T-helper 9 cell (primary cell): Measurements from ENCODE around the gene TTC6.

Experiments used
- DNase-seq: peaks from one replicate; pipeline ENCODE4 v3.0.0-alpha.2; 2020

The TTC6 gene

DNA sequence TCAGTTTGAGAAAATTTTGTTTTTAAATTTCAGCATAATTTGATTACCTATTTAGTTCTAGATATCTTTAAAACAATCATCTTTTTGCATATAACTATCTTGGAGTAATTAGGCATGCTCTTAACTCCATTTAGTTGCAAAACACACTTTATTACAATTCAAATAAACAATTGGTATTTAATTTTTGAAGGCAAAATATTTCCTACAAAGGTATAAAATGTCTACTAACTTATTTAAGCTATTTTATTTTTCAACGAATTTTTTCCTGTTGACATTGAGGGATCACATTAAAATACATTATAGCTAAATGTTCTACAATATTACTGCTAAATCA, 8.7 kb upstream of the TTC6 start:
- no peak for DNase-seq

DNA sequence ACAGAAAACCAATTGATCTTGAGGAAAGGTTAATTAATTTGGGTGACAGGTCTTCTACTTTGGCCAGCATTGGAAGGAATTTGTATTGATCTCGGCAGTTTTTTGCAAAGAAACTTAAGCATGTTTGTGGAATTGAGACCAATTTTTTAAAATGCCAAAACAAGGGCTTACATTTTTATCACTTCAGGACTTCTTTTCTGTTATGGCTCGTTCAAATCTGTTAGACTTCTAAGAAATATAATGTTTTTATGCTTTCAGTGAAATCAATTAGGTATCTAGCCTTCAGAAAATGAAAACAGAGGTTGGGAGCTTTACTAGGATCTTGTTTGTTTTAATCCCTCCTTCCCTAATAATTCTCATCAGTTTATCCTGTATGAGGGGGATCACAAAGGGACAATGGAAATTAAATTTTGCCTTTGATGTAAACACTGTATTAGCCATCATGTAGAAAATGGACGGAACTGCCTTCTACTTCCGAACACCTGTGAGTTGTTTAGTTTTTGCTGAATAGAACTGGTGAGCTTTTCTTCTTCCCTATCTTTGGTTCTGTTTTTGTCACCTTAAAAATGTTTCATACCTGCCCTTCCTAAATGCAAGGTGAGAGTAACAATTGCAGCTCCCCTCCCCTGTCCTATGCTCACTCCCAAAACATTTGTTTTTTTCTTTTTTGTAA, 8.2 kb upstream of the TTC6 start:
- no peak for DNase-seq

DNA sequence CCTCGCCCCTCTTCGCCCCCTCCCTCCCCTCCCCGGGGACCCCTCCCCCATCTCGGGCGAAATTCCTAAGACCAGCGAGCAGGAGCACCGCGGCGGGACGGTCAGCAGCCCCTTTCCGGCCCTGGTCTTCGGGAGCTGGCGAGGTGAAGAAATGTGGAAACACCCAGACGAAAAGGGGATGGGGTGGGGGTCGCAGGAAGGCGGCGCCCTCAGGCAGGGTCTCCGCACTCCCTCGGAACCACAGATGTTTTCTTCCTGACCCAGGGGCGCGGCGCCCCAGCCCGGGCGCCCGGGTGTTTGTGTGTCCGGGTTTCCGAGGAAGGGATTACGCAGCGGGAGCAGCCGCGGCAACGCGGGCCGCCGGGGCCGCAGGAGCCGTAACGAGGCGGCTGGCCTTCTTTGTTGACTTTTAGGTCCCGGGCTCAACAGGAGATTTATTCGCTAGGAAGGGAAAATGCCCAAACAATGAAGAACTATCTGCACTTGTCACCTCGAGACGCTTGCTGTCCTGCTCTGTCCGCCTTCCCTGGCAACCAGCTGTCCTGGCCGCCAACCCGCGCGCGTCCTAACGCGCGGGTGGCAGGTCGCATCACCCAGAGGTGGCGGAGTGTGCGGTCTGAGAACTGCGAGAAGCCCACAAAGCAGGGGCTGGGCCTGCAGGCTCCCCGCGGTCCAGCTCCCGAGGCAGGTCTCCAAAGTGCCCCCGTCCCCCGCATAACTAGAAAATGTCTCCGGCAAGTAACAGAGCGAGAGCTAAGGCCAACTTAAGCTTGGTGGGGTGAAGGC, 7.4 kb upstream of the TTC6 start:
- no peak for DNase-seq

DNA sequence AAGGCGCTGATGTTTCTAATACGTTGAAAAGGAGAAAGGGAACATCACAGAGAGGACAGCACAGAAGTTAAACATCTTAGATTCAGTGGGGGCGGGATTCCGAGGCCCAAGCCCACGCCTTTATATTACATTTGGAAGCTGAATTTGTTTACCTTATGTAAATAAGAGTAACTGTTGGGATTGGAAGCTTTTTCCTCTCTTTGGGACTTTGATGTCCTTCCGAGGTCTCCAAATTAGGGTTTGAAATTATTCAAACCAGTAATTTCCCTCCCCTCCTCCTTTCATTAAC, 6.8 kb upstream of the TTC6 start:
- no peak for DNase-seq

DNA sequence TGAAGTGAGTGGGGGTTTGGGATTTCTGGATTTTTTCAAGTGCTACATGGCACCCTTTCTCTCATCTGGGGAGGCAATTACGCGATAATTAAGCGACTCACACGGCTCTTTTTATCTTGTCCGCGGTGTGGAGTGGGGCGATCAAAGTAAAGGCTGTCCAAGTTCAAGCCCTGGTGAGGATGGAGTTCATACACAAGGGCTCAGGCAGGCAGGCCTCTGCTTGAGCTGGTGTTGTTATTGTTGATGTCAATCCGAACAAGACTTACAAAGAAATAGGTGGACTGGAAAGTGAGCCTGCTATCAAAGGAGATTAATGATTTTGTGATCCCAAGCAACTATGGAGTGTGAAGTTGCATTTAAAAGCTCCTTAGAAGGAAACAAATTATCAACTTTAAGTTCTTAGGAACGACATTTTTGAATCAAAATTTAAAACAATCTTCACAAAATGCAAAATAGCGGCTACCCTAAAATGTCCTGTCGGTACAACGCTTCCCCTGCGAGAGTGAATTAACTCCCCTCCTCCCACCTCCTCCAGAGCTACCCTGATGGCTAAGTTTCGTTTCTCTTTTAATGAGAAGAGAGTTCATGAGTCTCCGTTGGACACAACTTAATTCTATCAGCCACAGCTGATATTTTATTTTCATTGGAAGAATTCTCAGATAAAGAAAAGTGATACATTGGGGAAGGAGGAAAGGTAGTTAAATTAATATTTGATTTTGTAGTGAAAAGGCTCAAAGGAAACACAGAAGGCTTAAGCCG, 6.3 kb upstream of the TTC6 start:
- no peak for DNase-seq

DNA sequence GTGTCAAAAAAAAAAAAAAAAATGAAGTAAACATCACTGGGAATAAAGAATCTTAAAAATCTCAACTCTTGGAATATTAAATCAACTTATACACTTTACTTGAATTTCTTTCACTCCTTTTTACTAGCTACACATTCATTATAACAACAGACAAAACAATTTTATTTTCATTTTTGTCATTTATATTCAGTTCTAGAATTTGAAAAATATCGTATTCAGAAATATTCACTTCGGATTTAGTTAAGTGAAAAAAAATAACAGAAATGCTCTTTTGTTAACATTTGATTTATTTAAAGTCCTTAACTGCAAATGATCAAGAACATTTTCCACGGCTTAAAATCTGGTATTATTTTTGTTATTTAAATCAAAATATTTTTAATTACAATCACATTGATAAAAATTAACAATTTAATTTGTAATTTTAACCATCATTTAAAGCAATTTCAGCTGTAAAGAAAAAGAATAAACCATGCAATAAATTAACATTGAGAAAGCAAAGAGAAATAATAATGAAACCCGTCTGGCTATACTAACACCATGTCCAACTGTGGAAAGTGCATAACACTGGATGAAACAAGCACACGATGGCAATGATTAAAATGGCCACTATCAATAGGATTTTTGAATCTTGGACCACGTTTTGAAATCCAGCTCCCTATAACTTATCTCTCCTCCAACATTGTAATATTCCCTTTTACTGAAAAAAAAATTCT, 5.6 kb upstream of the TTC6 start:
- DNase-seq = no peak

DNA sequence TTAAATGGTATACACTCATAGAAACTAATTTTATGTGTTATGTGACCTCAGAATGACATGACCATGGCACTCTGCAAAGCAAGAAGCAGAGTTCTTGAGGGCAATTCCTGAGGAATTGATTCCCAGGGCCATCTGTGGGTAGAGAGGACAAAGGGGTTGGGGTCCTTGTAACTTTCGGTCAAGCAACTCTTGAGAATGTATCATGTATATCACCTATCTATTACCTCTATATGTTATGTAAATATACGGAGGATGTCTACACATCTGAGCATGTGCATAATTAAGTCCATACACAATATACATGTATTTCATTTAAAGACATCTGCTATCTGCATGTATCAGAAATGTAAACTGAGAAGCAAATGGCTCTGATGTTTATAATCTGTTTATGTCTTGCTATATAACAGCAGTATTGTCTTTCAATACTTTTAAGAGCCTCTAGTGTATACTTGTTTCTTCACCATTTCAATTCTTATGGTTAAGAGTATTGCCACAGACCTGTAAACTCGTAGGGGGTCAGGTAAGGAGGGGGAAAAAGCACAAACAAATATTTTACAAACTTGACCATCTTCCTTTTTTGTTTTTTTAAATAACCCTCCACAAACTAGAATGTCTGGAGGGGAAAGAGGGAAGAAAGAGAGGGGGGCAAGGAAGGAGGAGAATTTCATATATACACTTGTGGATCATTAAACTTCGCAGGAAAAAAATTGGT, 4.8 kb upstream of the TTC6 start:
- DNase-seq = no peak

DNA sequence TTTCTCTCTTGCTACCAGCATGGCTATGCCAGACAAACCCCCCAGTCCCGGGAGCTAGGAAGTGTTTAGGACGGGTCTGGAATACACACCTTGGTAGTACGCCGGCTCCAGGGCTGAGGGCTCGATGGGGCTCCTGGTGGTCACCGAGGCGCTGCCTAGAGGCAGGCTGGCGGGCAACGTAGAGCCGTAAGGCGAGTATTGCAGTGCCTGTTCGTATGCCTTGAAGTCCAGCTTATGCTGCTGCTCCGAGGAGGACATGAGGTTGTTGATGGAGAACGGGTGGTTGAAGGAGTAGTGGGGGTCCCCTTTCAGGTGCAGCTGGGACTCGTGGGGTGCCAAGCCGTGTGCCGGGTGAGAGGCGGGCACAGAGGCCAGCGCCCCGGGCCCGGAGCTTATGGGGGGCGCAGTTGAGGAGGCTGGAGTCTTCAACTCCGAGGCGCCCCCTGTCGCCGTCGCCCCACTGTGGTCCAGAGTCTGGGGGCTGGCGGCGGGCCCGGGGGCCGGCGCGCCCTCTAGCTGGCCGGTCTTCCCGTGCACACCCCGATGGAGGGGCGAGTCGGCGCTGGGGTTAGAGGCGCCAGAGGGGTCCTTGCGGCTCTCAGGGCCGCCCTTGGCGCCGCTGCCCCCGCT, 4.0 kb upstream of the TTC6 start:
- DNase-seq = no peak

DNA sequence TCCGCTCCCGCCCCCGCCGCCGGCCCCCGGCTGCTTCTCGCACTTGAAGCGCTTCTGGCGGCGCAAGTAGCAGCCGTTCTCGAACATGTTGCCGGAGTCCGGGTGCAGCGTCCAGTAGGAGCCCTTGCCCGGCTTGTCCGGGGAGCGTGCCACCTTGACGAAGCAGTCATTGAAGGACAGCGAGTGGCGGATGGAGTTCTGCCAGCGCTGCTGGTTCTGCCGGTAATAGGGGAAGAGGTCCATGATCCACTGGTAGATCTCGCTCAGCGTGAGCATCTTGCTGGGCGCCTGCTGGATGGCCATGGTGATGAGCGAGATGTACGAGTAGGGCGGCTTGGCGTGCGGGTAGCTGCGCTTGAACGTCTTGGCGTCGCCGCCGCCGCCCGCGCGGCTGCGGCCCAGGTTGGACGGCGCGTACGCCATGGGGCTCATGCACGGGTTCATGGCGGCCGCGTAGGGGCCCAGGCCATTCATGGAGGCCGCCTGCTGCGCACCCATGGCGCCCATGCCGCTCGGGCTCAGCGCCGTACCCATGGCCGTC, 3.4 kb upstream of the TTC6 start:
- no peak for DNase-seq

DNA sequence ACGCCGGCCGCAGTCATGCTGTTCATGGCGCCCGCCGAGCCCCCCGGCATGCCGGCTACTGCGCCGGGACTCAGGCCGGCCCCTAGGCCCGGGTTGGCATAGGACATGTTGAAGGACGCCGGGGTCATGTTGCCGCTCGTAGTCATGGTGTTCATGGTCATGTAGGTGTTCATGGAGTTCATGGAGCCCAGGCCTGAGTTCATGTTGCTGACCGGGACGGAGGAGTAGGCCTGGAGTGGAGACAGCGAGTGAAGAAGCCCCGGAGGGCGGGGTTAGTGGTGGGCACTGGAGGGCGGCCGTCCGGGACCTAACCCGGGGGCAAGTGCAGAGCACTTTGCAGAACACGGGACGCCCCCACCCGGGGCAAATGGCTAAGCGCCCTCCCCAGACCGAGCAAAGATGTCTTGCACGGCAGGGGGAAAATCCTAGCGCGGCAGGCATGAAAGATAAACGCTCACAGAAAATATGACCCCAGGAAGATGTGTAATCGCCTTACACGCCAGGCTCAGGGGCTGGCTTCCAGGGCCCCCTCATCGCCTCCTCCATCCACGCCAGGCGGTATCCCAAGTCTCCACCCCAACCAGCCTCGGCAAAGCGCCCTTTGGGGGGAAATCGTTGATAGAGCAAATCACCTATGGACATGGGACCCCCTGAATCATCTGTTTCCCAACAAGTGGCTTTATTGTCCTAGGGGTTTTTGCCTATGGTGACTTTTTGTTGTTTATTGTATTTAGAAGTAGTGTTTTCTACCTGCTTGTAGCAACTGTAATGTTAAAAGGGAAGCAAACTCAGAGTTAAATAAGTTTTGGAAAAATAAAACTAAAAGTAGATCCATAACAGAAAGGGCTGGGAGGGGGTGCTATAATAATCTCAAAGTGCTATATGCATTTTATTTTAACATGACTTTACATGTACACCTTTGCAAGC, 2.7 kb upstream of the TTC6 start:
- DNase-seq = no peak

DNA sequence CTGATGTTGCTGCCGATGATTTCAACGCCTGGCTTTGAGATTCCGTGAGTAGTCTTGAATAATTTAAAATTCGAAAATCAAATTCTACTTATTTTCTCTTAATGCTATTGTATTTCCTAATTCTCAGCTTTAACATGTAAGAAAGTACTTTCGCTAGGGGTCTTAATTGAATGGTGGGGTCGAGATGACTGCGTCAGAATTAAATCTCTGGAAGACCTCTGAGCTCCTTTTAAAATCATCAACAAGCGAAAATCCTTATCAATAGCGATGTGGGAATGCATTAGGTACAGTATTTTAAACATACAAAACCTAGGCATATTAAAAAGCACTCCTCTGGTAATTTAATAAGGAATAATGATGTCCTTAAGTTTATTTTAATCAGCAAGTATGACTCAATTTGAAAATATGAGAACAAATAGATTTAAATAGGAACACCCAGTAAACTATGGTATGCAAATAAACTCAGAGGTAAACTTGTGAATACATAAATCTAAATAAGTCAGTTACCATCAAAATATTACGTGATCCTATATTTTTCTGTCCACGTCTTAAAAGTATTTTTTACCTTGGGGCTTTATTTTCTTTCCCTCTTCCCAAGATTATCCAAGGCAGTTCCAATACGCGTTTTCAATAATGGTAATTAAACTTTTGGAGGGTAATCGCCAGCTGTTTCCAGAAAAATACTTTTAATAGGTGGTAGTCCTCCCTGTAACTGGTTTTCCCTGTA, 1.8 kb upstream of the TTC6 start:
- DNase-seq = no peak

DNA sequence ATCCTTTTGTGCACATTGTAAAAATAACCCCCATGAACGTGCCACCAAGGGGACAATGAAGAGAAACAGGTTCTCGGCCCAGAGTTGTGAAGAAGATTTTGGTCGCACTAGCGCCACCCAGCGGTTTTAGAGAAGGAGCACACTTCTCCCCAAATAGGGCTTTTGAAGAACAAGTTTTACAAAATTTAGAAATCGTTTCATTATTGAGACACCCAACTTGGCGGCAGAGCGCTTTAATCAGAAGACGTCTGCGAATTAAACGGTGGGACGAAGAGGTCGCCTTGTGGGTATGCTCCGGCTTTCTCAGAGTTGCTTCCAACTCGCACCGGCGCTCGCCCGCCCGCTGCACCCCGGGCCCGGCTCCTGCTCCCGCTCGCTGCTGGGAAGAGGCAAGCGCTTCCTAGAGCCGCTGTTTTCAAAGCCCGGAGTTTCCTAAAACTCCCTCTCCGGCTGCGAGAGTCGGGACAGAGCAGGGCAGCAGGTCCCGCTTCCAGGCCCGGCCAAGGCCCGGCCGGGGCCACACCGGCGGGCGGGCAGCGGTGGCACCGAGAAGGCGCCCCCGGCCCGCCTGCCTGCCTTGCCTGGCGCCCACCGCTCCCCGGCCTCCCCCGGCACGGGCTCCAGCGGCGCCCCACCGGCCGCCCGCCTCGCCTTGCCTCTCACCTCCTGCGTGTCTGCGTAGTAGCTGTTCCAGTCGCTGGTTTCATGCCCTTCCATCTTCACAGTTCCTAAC, 1.0 kb upstream of the TTC6 start:
- DNase-seq = no peak

DNA sequence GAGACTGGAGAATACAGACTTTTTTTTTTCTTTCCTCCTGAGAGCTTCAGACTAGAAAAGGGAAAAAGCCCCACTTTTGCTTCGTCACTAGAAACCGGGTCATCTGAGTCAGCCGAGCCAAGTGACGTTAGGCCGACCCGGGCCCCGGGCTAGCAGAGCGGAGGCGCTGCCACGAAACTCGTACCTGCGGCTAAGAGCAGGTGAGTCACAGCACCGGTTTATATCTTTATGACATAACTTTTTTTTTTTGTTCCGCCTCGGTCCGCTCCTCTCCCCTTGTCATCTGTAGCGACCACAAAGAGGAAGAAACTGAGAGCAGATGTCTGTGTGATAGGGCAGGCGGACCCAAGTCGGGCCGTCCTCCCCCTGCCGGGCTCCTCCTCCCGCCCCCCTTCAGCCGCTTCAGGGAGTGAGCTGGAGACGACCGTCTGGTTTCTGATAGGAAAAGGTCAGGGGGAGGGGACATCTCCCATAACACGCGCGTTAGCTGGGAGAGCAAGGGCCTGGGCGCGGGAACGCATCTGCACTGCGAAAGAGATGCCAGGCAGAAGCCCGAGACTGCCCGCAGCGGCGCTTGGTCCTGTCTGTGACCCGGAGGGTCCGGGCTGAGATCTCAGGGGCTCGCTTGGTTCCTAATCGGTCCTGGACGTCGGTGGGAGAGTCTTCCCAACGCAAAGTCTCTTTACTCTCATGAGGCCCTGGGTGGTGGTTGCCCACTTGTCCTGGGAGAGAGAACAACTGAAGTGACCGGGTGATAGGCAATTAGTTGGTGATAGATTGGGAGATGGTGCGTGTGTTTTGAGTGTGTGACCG, 586 bp downstream of the TTC6 start:
- peak; percentile 16 for DNase-seq

DNA sequence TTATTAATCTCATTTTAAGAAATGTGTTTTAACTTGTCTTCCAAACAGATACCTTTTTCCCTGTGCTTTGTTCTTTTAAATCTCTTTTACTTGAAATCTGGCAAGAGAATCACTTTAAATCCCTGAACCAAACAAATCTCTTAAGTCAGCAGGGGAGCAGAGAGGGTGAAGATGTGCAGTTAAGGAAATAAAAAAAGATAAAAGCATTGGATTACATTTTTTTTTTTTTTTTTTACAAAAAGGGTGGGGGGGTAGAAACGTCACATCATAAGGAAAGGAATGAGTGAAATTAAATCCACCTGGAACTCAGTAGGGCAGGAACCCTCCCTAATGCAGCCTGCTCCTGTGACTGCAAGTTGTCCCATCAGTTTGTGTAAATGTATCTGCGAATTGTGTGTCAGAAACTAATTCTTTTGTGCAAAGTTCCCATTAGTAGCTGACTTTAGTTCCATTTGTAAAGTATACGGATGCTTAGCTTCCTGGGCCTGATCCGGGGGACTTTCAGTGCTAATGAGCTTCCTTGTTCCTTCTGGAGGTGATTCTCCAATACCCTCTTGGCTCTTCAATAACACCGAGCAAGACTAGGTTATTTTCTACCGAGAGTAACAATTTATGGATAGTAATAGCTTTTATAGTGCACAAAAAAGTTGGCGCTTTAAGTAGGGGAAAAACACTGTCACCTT, 1.5 kb downstream of the TTC6 start:
- DNase-seq = no peak

DNA sequence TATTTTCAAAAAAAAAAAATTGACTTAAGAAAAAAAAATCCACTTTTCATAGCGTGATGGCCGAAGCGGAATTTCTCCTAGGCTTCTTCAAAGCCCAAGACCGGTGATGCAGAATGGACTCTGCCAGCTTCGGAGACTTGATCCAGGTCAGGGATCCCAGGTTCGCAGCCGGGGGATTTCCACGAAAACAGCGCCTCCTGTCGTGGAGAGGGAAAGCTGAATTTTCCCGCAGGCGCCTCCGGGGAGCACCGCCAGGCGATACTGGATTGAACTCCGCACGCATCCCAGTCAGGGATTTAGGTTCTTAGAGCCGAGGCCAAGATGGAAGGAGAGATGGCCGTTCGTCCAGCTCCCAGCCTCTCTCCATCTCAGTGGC, 2.1 kb downstream of the TTC6 start:
- no peak for DNase-seq

DNA sequence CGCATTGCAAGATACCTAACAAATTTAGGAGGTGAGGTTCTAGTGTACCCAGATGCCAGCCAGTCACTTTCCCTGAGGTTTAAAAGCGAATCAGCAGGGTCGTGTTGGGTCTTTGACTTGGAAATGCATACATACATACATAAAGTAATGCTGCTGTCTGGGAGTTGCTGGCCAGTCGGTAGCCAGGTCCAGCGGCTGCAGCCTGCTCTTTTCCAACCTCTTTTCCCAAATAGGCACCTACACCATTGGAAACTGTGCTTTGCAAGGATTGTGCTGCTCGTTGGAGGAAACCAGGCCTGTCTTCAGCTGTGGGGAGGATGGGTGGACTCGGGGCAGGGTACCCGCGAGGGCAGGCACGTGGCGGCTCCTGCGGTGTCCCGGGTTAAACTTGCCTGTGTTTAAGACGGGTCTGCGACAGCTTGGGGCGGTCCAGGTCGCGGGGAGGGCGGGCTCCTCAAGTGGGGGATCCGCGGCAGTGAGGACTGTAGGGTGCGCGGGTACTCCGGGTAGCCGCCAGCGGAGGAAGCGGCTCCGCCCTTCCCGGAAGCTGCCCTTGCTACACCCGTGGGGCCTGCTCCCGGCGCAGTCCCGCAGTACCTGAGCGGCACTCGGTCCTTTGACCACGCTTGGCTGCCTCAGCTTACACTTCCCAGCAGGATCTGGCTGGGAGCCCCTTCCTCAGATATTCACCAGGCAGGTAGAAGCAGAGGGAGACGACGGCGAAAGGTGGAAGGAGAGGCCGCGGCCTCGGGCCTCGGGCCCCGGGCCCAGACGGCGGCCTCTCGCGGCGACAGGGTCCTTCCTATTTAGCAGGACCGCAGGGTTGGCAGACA, 2.7 kb downstream of the TTC6 start:
- DNase-seq = no peak
